GM18873 (cell line): ENCODE data around the gene CXXC1.
A peak's percentile ranks its signal among the peaks of the same experiment; 100 is the strongest.
"Not testable (repeated sequence)": the region's sequence is repeated elsewhere in the genome, so short reads cannot be mapped to it uniquely, and the experiment has no call there.

Experiments used
- ATAC-seq: cut with Tn5 transposase; IDR thresholded peaks from one replicate; pipeline ENCODE4 v1.9.1; 2021; ENCODE audit warnings: mild to moderate bottlenecking, moderate library complexity, moderate number of reproducible peaks; ENCODE audit not compliant: unreplicated experiment, low FRiP score

Gene CXXC1

GRCh38 chr18:50298443-50299284 lies 11.2 kb upstream of the CXXC1 start:
- no peak for ATAC-seq

GRCh38 chr18:50297621-50298442 lies 10.3 kb upstream of the CXXC1 start:
- peak; percentile 97 for ATAC-seq

GRCh38 chr18:50293039-50293438 lies 5.5 kb upstream of the CXXC1 start:
- ATAC-seq = no peak

- ATAC-seq = no peak
These were observed 1.6 kb upstream of the CXXC1 start for GRCh38 chr18:50289108-50289443.

- ATAC-seq = not testable (repeated sequence)
These were observed 1.0 kb upstream of the CXXC1 start for GRCh38 chr18:50288348-50289107.

- ATAC-seq = no peak
These were observed 458 bp downstream of the CXXC1 start for GRCh38 chr18:50287028-50287440.

- ATAC-seq = no peak
These were observed 983 bp downstream of the CXXC1 start for GRCh38 chr18:50286391-50287027.

- ATAC-seq = no peak
These were observed 1.7 kb downstream of the CXXC1 start for GRCh38 chr18:50285631-50286321.

GRCh38 chr18:50285071-50285470 lies 2.4 kb downstream of the CXXC1 start:
- no peak for ATAC-seq

- no peak for ATAC-seq
These were observed 3.1 kb downstream of the CXXC1 start for GRCh38 chr18:50284255-50284885.

GRCh38 chr18:50283469-50284209 lies 3.9 kb downstream of the CXXC1 start:
- ATAC-seq = no peak

- no peak for ATAC-seq
These were observed 4.8 kb downstream of the CXXC1 start for GRCh38 chr18:50282521-50283335.

GRCh38 chr18:50281972-50282520 lies 5.4 kb downstream of the CXXC1 start:
- ATAC-seq = no peak

- peak; percentile 84 for ATAC-seq
These were observed 6.1 kb downstream of the CXXC1 start, which contains the start of gene MBD1 for GRCh38 chr18:50281295-50281971. Gene MBD1, minus strand, starts transcription at chr18:50281523. Its CDS starts 1,531 bp downstream, at chr18:50279992.

- ATAC-seq = no peak
These were observed 6.7 kb downstream of the CXXC1 start for GRCh38 chr18:50280707-50281294.

- ATAC-seq = no peak
These were observed 7.7 kb downstream of the CXXC1 start for GRCh38 chr18:50279752-50280151.

- ATAC-seq = no peak
These were observed 9.6 kb downstream of the CXXC1 start for GRCh38 chr18:50277942-50278341.
